Osteoblast (primary cell): ENCODE results near the gene MPPED2. TPM values are rescaled to one million over a fixed set of nuclear protein-coding genes. Genes with fewer than 3 reads are reported as not detected.

Source experiments
- DNase-seq: peaks from one replicate; pipeline ENCODE4 v3.0.0; 2011; ENCODE audit warnings: low spot score, mixed read lengths; ENCODE audit not compliant: insufficient read length; ENCODE audit errors: missing footprints
- H2AFZ ChIP-seq: 2 replicates; pipeline ENCODE4 v1.6.0; 2011; ENCODE audit warnings: mild to moderate bottlenecking, low read length
- H3K27ac ChIP-seq: 2 replicates; pipeline ENCODE4 v1.5.1; 2011; ENCODE audit warnings: mild to moderate bottlenecking, low read depth, low read length, moderate library complexity
- H3K27me3 ChIP-seq: 2 replicates; pipeline ENCODE4 v1.6.0; 2012; ENCODE audit warnings: mild to moderate bottlenecking, control low read depth, inconsistent platforms, low read length, moderate library complexity; ENCODE audit not compliant: insufficient read depth
- H3K36me3 ChIP-seq: 2 replicates; pipeline ENCODE4 v1.5.1; 2011; ENCODE audit warnings: mild to moderate bottlenecking, low read length, control low read depth, moderate library complexity; ENCODE audit not compliant: insufficient read depth
- H3K4me1 ChIP-seq: 2 replicates; pipeline ENCODE4 v1.5.1; 2011; ENCODE audit warnings: mild to moderate bottlenecking, low read length, control low read depth, moderate library complexity; ENCODE audit not compliant: insufficient read depth
- H3K4me2 ChIP-seq: 2 replicates; pipeline ENCODE4 v1.6.0; 2011; ENCODE audit warnings: mild to moderate bottlenecking, low read length; ENCODE audit not compliant: insufficient read depth
- H3K4me3 ChIP-seq: fragments of 200-600 bp; sonication (generic); 3 replicates; pipeline ENCODE4 v1.5.1; 2012; ENCODE audit warnings: mild to moderate bottlenecking, low read length, inconsistent platforms; ENCODE audit not compliant: insufficient read depth
- H3K79me2 ChIP-seq: 2 replicates; pipeline ENCODE4 v1.6.0; 2012; ENCODE audit warnings: mild to moderate bottlenecking, low read length, control low read depth, inconsistent platforms; ENCODE audit not compliant: insufficient read depth
- H3K9me3 ChIP-seq: 2 replicates; pipeline ENCODE4 v1.5.1; 2011; ENCODE audit warnings: low read depth, low read length, control low read depth
- H4K20me1 ChIP-seq: 2 replicates; pipeline ENCODE4 v1.6.0; 2012; ENCODE audit warnings: mild to moderate bottlenecking, low read length, control low read depth; ENCODE audit not compliant: insufficient read depth
- CTCF ChIP-seq: IDR thresholded peaks from 2 replicates; pipeline ENCODE4 v1.5.1; 2011; ENCODE audit warnings: mild to moderate bottlenecking, low read depth, low read length, moderate library complexity; ENCODE audit errors: extremely low read depth
- total RNA-seq: library from RNA; depleted of rRNA; stranded (reverse); fragments of >200 nt; gene quantifications from 2 replicates; pipeline ENCODE4 v1.2.3, GENCODE V29; 2012

The MPPED2 gene
- total RNA-seq, 1 donor: 2.2 TPM

DNA sequence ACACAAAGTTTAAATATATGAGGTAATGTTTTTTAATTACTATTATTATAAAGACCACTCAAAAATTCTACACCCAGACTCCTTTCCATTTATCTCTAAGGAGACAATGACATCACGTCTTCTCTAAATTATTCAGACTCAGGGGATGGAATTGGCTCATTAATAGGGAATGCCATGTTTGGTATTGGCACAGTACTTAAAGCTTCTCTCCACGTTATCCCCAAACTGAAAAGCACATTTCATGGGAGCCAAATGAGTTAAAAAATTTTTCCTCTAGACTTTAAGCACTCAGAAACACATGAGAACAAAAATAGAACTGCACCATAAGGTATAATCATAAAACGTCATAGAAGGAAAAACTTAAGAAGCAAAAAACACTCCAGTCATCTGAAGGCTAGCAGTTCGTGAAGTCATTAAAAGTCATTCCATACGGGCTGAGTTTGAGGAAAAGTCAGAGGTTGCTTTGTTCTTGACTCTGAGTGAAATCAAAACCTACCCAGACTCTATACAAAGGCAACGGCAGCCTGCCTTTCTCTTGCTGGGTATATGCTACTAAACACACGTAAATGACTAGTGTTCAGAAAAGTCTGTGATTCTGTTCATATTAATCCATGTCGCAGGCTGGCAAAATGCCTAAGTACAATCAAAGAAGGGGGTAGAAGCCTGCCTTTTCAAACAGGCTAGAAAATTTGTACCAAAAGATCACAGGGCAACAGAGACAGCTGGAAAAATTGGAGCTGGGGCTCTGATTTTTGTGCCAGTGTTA is 8.7 kb upstream of the MPPED2 start:
- Histone ChIP-seq H3K4me3 (no peak overlapping the region), H3K27me3 (no peaks in the 10 kb centered on the region), H3K4me1 (no peaks in the 10 kb centered on the region), H3K9me3 (no peaks in the 10 kb centered on the region), H4K20me1 (no peaks in the 10 kb centered on the region), H2AFZ (no peak overlapping the region), H3K27ac (no peak overlapping the region), H3K36me3 (no peaks in the 10 kb centered on the region), H3K4me2 (no peak overlapping the region), H3K79me2 (no peaks in the 10 kb centered on the region)
- TF ChIP-seq CTCF: no peak
- no peak for DNase-seq

DNA sequence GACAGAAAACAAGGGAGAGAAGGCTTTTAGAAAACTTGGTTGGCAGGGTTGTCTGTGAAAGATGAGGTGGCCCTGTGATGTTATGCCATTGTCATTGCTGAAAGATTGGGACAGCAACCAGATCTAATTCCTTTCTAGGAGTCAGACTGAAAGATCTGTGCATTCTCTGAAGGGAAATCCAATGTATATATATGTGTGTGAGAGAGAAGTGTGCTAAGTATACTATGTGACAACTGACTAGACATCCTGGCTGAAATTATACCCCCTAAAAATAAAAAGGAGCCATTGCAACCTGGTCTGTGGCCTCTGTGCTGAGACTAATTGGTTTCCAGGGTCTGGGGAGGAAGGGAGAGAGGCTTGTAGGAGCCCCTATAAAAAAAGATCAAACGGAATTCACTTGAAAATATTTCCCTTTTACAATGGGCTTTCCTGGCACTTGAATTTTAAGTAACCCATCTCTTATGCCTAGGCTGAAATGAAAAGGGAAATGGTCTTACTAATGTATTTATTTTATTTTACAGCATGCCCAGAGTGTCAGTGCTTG is 1.2 kb upstream of the MPPED2 start:
- DNase-seq: no peak
- no peaks in the 10 kb centered on the region for H4K20me1 ChIP-seq
- no peaks in the 10 kb centered on the region for H3K9me3 ChIP-seq
- no peak overlapping the region for H2AFZ ChIP-seq
- H3K27ac ChIP-seq: no peak overlapping the region
- H3K27me3 ChIP-seq: peaks cover 33% of the 10 kb centered on the region
- TF ChIP-seq CTCF: no peak
- H3K4me2 ChIP-seq: no peak overlapping the region
- no peaks in the 10 kb centered on the region for H3K36me3 ChIP-seq
- no peak overlapping the region for H3K4me3 ChIP-seq
- H3K4me1 ChIP-seq: no peaks in the 10 kb centered on the region
- H3K79me2 ChIP-seq: no peaks in the 10 kb centered on the region

GRCh38 chr11:30585892-30586250 is 282 bp downstream of the MPPED2 start:
- Histone ChIP-seq H3K79me2 (no peaks in the 10 kb centered on the region), H3K27me3 (peaks cover 33% of the 10 kb centered on the region), H3K27ac (no peak overlapping the region), H3K4me2 (peak overlapping the region; percentile 36), H3K4me3 (peak overlapping the region; percentile 19), H3K4me1 (no peaks in the 10 kb centered on the region), H4K20me1 (no peaks in the 10 kb centered on the region), H3K36me3 (no peaks in the 10 kb centered on the region), H2AFZ (no peak overlapping the region), H3K9me3 (no peaks in the 10 kb centered on the region)
- no peak for TF ChIP-seq CTCF
- DNase-seq: peak; percentile 72

DNA sequence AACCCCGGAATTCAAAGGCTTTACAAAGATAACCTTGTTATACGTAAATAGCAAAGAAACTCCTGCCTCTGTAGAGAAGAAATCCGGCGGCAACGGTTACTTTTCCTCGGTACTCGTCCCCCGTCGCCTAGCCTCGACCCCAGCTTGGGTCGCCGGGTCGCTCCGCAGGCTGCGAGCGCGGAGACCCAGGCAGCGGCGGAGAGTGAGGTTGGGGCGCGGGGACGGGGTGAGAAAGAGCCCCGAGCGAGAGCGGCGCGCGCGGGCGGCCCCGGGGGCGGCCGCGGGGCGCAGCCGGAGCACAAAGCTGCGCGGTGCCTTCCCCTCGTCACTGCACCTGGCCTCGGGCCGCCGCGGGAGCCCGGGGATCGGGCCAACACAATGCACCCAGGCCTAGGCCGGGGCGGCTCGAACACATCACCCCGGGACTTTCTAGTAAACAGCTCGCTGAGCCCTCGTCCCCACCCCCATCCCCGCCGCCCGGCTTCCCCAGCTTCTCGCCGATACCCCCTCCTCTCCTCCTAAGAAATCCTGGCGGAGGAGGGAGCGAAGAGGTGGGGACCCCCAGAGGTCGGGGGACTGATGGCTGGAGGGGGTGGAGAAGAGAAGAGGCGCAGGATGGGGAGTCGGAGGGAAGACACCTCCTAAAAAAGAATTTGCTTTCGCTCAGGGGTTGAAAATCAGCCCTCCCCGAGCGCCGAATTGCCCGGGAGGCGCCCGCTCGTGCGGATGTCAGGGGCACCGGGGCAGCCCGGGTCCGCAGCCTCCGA is 845 bp downstream of the MPPED2 start:
- peaks cover 33% of the 10 kb centered on the region for H3K27me3 ChIP-seq
- H3K4me1 ChIP-seq: no peaks in the 10 kb centered on the region
- no peak for TF ChIP-seq CTCF
- peak overlapping the region; percentile 36 for H3K4me2 ChIP-seq
- no peak overlapping the region for H3K27ac ChIP-seq
- H3K79me2 ChIP-seq: no peaks in the 10 kb centered on the region
- no peaks in the 10 kb centered on the region for H3K9me3 ChIP-seq
- H2AFZ ChIP-seq: no peak overlapping the region
- DNase-seq: peak; percentile 77
- H3K4me3 ChIP-seq: peak overlapping the region; percentile 25
- no peaks in the 10 kb centered on the region for H3K36me3 ChIP-seq
- H4K20me1 ChIP-seq: no peaks in the 10 kb centered on the region
